T-helper 9 cell (primary cell): ENCODE data around the gene UBASH3A.

Source experiments
- DNase-seq: peaks from one replicate; pipeline ENCODE4 v3.0.0-alpha.2; 2020

Gene UBASH3A

DNA sequence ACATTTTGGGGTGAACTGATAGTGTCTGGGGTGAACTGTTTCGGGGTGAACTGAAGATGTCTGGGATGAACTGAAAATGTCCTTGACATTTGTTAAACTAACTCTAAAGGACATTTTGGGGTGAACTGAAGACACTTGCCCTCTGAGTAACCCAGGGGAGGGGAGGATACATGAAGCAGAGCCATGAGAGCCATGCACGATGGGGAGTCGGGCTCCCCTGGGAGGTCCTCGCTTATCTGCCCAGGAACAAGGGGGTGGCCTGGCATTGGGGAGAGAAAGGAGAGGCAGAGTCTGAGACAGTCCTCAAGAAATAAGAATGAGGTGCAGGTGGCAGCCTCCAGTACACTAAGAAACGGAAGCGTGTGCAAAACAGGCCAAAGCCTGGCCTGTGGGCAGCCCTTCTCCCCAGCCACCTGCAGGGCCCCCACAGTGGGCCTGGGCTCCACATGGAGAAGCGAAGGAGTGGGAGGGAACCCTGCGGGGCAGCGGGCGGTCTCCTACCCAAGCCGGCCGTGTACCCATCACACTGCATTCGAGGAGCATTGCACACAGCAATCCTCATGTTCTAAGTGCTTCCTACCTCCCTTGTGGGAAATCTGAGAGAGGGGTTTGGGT, 68.1 kb downstream of the UBASH3A start:
- DNase-seq = no peak

DNA sequence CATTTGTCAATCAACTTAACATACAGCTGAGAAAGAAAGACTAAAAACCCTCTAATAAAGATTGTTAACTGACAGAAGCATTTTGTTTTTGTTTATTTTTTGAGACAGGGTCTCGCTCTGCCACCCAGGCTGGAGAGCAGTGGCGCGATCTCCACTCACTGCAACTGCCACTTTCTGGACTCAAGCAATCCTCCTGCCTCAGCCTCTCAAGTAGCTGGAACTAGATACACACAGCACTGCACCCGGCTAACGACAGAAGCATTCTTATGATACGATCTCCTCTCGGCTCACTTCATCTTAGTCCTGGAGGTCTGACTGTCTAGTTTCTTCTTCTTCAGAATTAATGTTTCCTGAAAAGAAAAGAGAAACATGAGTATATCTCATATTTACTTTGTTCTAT, 68.8 kb downstream of the UBASH3A start:
- no peak for DNase-seq

DNA sequence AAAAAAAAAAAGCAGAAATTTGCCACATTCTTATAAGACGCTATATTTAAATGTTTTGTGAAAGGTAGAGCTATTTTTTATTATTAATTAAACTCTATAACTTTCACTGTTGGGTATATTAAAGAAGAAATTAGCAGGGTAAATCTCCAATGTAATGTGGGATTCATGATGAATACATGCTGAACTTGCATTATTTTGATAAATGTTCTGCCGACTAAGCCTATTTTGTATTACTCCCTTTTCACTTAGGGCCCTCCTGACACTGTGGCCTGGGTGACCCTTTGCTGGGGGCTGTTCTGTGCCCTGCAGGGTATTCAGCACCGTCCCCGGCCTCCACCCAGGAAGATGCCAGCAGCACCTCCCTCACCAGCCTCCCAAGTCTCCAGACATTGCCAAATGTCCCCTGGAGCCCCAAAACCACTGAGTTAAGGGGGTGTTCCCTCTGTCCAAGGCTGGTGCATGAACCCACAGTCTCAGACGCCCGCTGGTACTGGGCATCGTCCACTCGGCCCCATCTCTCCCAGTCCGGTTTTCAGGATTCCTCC, 69.9 kb downstream of the UBASH3A start:
- no peak for DNase-seq

DNA sequence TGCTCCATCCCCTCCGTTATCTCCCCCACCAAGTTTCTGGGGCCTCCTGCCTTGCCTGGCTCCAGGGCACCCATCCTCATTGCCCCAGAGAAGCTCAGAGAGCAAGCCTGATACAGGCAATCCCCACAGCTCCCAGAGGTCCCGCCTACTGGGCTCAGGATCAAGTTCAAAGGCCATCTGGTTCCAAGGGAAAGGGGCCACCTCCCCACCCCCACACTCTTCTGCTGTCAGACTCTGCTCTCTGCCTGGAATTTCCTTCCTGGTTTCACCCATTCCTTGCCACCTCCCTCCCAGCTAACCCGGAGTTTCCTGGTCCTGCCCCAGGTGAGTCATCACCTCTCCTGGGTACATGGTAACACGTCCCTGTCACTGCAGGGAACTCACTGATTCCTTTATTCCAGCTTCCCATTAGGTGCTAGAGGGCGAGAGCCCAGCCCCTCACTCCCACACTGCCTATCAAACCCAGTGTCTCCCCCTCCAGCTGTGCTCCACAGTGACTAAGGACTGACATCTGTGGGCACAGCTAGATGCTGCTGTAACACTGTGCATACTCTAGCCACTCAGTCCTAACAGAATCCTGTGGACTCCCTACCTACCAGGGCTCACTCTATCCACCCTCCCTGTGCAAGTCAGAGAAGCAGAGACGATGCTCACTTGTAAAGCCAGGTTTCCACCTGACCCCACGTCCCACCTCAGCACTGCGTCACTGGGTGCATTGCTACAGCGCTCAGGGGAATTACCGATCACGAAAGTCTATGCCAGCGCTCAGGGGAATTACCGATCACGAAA, 70.5 kb downstream of the UBASH3A start:
- no peak for DNase-seq

DNA sequence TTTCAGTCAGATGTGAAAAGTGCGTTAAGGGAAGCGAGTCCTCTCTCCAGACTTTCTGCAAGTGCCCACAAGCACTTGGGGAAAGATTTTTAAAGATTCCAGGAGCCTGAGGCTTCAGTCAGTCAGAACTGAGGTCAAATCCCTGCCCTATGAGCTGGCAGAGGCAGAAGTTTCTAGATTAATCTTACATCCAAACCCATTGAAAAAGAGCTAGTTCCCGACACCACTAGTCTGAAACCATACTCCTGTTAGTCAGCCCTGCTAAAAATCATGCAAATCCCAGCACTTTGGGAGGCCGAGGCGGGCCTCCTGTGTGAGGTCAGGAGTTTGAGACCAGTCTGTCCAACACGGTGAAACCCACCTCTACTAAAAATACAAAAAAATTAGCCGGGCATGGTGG, 71.3 kb downstream of the UBASH3A start:
- no peak for DNase-seq

DNA sequence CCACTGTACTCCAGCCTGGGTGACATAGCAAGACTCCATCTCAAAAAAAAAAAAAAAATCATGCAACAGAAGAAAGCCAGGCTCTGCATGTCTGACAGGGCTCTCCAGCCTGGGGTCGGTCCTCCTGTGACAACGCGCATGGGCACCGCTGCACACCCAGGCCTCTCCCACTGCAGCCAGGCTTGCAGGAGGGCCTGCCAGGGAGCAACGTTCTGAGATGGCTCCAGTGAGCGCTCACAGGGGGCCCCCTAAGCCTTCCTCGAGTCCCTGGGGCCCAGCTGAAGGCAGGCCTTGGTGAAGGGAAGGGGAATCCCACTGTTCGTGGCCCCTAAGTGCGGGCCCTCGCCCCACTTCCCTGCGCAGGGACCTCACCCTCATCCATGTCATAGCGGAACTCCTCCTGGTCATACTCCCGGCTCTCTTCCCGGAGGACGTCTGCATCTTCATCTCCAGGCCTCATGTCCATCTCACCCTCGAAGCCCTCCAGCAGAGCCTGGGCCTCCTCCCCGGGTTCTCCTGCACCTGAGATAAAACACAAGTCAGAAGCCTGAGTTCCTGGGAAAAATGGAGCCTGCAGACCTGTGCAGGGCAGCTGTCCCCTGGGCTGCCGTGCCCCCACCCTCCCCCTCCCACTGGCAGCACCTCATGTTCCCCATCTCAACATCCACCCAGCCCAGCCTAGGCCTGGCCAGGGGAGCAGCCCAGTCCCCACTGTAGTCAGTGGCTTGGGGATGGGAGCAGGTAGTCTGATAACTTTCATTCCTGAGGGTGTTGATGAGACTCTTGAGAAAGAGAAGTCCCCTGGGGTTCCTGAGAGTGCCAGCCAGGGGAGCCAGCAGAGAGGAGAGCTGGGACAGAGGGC, 72.1 kb downstream of the UBASH3A start:
- DNase-seq = no peak

DNA sequence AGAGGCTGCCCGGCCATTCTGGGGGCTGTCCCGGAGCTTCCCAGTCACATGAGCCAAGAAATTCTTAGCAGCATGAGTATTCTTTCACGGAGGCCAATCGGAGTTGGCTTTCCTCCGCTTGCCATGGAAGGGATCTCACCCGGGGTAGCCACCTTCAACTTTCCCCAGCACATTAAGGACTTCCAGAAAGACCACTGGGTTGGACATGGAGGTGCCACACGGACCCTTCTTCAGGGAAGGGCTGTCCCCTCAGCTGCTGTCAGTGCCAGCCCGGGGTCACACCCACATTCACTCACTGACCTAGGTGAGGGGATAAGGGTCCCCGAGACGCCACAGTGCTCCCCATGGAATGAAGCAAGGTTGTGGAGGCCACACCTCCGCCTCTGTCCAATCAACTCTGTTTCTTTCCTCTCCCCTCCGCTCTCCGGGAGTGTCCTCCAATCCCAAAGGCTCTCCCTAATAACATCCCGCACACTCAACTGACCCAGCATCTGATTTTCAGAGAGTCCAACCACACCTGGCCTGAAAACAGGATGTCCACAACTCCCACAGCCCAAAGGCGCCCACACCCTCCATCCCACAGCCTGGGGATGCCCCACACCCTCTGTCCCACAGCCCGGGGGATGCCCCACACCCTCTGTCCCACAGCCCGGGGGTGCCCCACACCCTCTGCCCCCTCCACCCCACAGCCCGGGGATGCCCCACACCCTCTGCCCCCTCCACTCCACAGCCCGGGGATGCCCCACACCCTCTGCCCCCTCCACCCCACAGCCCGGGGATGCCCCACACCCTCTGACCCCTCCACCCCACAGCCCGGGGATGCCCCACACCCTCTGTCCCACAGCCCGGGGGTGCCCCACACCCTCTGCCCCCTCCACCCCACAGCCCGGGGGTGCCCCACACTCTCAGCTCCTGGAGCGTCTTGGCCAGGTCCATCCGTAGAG, 73.0 kb downstream of the UBASH3A start:
- DNase-seq = no peak

DNA sequence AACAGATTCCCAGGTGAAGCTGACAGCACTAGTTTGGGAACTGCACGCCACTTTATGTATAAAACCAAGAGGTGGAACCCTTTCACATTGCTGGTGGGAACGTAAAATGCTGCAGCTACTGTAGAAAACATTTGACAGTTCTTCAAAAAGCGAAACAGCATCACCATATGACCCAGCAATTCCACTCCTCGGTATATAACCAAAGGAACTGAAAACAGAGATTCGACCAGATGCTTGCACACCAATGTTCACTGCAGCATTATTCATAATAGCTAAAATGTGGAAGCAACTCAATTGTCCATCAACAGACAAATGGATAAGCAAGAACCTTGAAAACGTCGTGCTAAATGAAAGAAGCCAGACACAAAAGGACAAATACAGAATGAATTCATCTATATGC, 74.8 kb downstream of the UBASH3A start:
- no peak for DNase-seq

DNA sequence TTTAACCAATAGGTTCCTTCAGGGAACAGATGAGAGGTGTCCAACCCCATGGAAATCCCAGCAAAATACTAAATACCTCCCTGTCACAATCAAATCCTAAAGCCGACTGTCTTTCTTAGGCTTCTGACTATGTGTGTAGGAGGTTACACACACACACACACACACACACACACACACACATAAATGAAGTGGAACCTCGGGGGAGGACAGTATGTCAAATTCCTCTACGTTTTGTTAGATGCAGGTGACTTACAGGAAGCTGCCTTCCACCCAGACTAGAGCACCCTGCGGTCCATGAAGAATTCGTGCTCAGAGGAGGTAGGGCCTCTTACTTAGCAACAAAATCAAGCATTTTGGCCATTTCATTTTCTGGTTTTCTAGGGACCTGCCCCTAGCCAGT, 75.9 kb downstream of the UBASH3A start:
- no peak for DNase-seq

DNA sequence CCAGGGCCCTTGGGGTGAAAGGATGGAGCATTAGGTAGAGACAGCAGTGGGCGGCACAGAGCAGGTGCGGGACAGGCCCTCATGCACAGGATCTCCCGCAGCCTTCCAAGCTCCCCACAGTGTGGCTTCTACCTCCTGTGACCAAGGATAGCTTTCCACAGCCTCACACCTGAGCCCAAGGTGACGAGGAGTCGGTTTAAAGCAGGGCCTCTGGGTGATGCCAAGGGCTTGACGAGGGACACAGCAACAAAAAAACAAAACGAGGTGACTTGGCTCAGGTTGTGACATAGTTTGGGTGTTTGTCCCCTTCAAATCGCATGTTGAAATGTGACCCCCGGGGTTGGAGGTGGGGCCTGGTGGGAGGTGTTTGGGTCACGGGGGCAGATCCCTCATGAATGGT, 77.0 kb downstream of the UBASH3A start:
- no peak for DNase-seq

DNA sequence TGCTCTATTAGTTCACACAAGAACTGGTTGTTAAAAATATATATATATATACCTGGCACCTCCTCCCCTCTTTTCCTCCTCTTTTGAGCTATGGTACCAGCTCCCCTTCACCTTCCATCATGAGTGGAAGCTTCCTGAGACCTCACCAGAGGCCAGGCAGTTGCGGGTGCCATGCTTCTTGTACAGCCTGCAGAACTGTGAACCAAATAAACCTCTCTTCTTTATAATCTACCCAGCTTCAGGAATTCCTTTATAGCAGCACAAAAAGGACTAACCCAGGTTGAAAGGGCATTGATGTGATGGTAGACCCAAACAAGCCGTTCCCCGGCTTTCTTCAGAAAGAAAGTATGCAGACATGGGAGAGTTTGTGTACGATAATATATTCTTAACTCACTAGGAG, 77.5 kb downstream of the UBASH3A start:
- DNase-seq = no peak

DNA sequence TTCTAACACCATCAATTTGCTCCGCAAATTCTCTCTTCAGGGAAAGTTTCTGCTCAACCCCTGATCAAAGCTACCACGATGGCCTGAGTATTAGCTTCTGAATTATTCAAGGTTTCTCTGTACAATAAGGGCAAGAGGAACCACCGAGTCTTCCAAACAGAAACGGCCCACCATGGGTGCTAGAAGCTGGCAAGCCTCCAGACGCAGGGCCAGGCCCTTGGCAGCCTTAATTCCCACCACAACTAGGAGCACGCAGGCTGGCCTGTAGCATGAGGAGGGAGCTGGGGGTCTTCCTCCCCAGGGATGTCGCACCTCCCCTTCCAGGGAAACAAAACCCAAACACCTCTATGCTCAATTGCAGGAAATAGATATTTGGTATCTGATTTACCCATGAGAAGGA, 81.3 kb downstream of the UBASH3A start:
- DNase-seq = no peak

DNA sequence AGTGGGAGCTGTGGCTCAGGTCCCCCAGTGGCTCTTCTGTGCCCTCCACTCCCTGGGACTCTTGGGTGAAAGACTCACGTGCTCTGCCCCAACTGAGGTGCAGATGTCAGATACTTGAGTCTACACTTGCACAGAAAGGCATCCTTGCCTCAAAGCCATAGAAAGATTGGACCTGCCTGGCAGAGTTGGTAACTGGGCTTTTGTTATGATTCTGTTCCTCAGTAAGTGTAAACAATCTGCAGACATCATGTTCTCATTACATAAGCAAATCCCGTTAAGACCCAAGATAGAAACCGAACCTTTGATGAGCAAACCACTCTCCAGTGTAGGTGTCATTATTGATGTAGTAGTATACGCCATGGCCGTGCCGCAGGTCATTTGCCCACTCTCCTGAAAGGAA, 82.4 kb downstream of the UBASH3A start:
- no peak for DNase-seq

DNA sequence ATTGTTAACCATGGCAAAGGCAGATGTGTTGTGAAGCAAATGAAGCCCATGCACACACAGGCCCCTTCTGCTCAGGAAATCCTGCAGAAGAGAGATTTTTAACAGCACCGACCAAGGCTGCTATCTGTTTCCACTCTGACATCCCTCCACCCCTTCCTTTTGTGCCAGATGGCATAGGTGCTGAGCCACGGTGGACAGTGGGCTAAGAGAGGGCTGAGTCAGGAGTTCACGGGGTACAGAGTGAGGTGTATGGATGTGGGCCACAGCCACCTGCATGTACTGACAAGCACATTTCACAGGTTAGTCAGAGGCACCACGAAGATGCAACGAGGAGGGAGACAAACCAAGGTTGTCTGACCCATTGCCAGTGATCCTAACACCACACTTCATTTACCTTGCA, 82.8 kb downstream of the UBASH3A start:
- DNase-seq = no peak

DNA sequence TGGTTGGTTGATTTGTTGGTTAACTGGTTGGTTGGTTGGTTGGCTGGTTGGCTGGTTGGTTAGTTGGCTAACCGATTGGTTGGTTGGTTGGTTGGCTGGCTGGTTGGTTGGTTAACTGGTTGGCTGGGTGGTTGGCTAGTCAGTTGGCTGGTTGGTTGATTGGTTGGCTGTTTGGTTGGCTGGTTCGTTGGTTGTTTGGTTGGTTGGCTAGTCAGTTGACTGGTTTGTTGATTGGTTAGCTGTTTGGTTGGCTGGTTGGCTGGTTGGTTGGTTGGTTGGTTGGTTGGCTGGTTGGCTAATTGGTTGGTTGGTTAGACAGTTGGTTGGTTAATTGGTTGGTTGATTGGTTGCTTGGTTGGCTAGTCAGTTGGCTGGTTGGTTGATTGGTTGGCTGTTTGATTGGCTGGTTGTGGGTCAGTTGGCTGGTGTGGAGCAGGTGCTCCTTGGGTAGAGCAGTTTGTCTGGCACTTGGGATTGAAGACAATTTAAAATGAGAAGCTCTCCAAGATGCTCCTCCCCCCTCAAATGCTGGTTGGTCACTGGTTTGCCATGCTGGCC, 85.4 kb downstream of the UBASH3A start:
- DNase-seq = no peak

DNA sequence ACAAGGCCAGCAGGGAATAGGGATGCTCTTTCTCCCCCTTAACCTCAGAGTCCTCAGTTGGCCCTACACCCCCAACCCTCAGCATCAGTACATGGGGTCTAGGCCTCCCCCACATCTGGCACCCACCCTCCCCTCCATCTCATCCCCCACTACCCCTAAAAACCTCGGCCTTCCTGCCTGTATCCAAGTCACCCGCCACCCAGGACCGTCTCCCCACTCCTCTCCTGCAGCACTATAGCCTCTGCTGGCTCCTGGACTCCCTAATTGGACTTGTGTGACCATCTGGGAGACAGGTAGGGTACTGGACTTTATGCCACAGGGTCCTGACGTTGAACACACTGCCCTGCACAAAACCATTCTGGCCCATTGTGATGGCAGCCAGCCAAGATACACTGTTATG, 86.3 kb downstream of the UBASH3A start:
- no peak for DNase-seq

DNA sequence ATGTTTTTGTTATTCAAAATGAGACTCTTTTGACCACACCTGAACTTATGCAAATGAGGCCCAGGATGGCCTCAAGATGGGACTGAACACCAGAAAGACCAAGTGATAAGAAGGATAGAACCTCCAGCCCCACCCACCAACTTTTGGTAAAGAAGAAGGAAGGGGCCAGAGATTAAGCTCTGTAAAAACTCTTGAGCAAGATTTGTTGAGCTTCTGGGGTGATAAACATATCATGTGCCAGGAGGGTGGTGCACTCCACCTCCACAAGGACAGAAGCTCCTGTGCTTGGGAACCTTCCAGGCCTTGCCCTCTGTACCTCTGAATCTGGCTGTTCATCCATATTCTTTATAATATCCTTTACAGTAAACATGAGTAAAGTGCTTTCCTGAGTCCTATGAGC, 87.0 kb downstream of the UBASH3A start:
- no peak for DNase-seq

DNA sequence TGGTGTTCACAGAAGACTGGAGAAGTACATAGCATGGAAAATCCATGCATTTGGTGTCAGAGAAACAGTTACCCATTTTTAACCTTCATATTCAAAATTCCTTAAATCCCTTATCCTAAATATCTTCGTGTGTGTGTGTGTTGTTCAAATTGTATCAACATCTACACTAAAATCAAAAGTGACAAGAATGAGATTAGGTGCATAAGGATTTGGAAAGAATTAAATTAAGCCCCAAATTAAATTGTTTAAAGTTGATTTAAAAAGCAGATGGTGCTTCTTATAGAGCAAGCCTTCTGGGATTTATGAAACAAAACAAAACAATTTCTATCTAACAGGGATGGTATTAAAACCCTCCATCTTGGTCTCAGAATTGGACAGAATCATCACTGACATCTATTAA, 87.6 kb downstream of the UBASH3A start:
- no peak for DNase-seq

DNA sequence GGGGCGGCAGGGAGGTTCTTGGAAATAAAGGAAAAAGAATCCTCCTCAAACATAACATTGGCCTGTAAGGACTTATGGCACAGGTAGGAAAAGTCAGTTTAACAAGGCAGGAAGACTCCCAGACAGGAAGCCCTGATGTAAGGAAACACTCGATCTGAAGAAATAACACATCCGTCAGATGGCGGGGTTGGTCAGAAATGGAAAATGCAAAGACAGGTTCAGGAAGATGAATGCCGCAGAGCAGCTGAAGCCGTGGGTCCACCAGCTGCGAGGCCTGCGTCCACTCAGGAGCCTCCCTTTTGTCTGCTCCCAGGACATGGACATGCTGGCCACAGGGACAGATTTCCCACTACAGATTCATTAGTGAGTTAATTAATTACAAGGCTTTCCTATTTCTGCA, 88.5 kb downstream of the UBASH3A start:
- DNase-seq = no peak

DNA sequence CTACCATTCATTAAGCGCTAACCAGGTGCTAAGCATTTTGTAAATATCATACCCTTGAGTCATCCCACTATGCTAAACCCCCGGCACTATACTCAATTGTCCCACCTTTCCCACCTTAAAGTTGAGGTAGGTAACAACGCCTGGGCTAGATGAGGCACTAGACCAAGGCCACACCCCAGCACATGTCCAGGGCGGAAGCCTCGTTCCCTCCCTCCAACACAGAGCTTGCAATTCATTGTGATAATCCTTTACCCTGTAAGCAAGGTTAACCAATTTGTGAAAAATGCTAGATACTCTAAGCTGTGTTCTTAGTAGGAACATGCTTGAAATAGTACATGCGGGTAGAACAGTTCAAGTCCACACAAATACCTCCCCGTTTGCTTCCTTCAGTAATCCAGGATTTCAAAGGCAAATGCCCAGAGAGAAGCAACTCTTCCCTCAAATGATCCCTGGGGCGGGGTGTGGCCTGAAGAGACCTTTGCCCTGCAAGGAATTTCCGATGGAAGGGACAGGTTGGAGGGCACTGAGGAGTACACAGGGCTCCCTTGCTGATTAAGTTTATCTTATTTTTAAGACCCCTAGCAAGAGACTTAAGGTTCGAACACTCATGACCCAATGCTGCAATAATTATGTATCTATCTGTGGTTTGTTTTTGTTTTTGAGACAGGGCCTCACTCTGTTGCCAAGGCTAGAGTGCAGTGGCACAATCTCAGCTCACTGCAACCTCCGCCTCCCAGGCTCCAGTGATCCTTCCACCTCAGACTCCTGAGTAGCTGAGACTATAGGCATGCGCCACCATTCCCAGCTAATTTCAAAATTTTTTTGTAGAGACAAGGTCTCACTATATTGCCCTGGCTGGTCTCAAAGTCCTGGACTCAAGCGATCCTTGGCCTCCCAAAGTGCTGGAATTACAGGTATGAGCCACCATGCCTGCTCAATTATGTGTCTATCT, 89.7 kb downstream of the UBASH3A start:
- DNase-seq = no peak

DNA sequence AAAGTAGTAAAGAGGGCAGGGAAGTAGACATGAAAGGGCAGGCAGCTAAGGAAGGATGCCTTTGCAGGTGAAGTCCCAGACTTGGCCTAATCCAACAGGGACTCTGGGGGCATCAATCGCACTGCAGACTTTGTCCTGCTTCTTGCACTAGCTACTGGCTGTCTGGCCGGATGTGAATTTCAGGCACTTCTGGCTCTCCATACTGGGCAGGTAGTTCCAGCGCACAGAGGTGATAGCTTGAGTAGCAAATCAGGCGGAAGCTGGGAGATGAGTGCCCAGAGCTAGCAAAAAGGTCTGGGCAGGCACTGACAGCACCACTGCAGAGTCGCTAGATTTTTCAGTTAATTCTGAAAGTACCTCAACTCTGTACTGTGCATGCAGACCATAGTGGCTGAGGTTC, 91.3 kb downstream of the UBASH3A start:
- no peak for DNase-seq
